Testis (tissue), 3 donors: ENCODE results near the gene CPT2. TPM values are rescaled to one million over a fixed set of nuclear protein-coding genes. Genes with fewer than 3 reads are reported as not detected.

ENCODE experiments used
- DNase-seq: peaks from one replicate; pipeline ENCODE4 v3.0.0-alpha.2; 2019
- H3K27ac ChIP-seq, 2 donors: fragments of 200-600 bp; sonication (generic); one replicate each; pipeline ENCODE4 v1.5.1; 2019
- H3K27me3 ChIP-seq: fragments of 200-600 bp; sonication (generic); one replicate; pipeline ENCODE4 v1.5.1; 2019
- H3K36me3 ChIP-seq: fragments of 200-600 bp; sonication (generic); one replicate; pipeline ENCODE4 v1.5.1; 2017; ENCODE audit warnings: low read depth; ENCODE audit errors: missing control alignments
- H3K4me1 ChIP-seq: fragments of 200-600 bp; sonication (generic); one replicate; pipeline ENCODE4 v1.5.1; 2019
- H3K4me3 ChIP-seq, 2 donors: fragments of 200-600 bp; sonication (generic); one replicate each; pipeline ENCODE4 v1.5.1; 2017 to 2019
- H3K9me3 ChIP-seq: fragments of 200-600 bp; sonication (generic); one replicate; pipeline ENCODE4 v1.5.1; 2017
- POLR2A ChIP-seq: fragments of 450-650 bp; IDR thresholded peaks from one replicate; pipeline ENCODE4 v1.6.1; 2017; ENCODE audit warnings: antibody characterized with exemption, mild to moderate bottlenecking, moderate library complexity
- WGBS, 2 donors: methylation state at CpG; one replicate each; pipeline ENCODE4 v1.1.5; 2018; 5-methylcytosine and 5-hydroxymethylcytosine counted together
- intact Hi-C: fragments of 100-400 bp; cut with DNase I; formaldehyde crosslinking; loops from one replicate; pipeline ENCODE4 v1.15.1; 2023; ENCODE audit warnings: low total_unique reads
- polyA plus RNA-seq: library from polyadenylated mRNA; stranded (reverse); fragments of 350-450 nt; fragmentation: Illumina TruSeq; extraction: RNeasy Lipid Tissue Mini Kit (QIAGEN cat#74804); gene quantifications from one replicate; pipeline ENCODE4 v1.2.3, GENCODE V29; 2014; ENCODE audit warnings: low read depth, low replicate concordance; ENCODE audit not compliant: insufficient read depth
- total RNA-seq, 2 donors: library from RNA; depleted of rRNA; stranded (reverse); fragments of >200 nt; gene quantifications; one replicate each; pipeline ENCODE4 v1.2.3, GENCODE V29; 2016
- TF ChIP-seq, protein P1 (sequence below), 3 experiments: fragments of 450-650 bp in 2 of 3; fragments of 200-600 bp in 1 of 3; sonication (generic) in 1 of 3; IDR thresholded peaks; one replicate each; pipeline ENCODE4 v1.5.1; 2016 to 2019; ENCODE audit warnings: antibody characterized with exemption in 3 of 3, mild to moderate bottlenecking in 2 of 3, moderate library complexity in 1 of 3

CPT2 gene
- total and polyA plus RNA-seq, 3 donors from 2014 or later, result 36.9 to 61.7 (median 44.4) TPM

DNA sequence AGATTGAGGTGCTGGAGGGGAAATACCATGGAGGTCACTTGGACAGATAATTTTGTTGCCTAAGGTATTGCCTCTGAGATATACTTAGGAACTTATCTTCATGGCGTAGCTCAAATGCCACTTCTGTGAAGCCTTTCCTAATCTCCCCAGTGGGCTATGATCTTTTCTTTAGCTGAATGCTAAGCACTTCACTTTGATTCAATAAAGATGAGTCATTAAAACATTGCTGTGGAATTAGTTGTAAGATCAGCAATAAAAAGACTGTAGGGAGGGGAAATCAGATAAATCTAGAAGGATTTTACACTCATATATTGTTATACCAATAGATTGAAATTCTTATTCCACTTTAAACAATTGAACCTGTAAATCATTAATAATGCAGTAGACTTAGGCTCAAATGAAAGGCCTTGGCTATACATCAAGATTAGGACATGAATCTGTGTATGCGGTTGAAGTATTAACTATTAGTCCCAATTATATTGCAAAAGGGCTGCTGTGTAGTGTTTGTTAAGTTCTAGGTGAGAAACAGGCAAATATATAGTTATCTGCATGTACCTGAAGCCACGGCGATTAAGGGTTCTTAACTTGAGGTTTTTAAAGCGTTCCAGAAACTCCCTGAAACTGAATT is 60.9 kb downstream of the CPT2 start:
- Histone ChIP-seq H3K4me1 (peaks cover 9% of the 10 kb centered on the region), H3K4me3 (no peak overlapping the region), H3K27me3 (no peaks in the 10 kb centered on the region), H3K27ac (no peak overlapping the region), H3K9me3 (no peaks in the 10 kb centered on the region), H3K36me3 (no peaks in the 10 kb centered on the region)
- DNase-seq, result no peak
- WGBS, 2 donors, result 88 to 92% methylated on average over 5 of the region's 5 CpGs
- no peak for TF ChIP-seq POLR2A
- TF ChIP-seq, protein P1, sequence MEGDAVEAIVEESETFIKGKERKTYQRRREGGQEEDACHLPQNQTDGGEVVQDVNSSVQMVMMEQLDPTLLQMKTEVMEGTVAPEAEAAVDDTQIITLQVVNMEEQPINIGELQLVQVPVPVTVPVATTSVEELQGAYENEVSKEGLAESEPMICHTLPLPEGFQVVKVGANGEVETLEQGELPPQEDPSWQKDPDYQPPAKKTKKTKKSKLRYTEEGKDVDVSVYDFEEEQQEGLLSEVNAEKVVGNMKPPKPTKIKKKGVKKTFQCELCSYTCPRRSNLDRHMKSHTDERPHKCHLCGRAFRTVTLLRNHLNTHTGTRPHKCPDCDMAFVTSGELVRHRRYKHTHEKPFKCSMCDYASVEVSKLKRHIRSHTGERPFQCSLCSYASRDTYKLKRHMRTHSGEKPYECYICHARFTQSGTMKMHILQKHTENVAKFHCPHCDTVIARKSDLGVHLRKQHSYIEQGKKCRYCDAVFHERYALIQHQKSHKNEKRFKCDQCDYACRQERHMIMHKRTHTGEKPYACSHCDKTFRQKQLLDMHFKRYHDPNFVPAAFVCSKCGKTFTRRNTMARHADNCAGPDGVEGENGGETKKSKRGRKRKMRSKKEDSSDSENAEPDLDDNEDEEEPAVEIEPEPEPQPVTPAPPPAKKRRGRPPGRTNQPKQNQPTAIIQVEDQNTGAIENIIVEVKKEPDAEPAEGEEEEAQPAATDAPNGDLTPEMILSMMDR (IDR thresholded peaks at IDR 0.05), result no peak
- intact Hi-C loops, result no loop called here

GRCh38 chr1:53258216-53258615 is 61.6 kb downstream of the CPT2 start:
- Histone ChIP-seq H3K27ac (no peak overlapping the region), H3K27me3 (no peaks in the 10 kb centered on the region), H3K4me3 (no peak overlapping the region), H3K9me3 (no peaks in the 10 kb centered on the region), H3K4me1 (peaks cover 9% of the 10 kb centered on the region), H3K36me3 (no peaks in the 10 kb centered on the region)
- no peak for TF ChIP-seq POLR2A
- TF ChIP-seq, protein P1 (IDR thresholded peaks at IDR 0.05), result no peak
- intact Hi-C loops, result no loop called here
- no peak for DNase-seq
- 69 to 79% methylated on average over 1 of the region's 1 CpG for WGBS, 2 donors

- Histone ChIP-seq H3K36me3 (no peaks in the 10 kb centered on the region), H3K9me3 (no peaks in the 10 kb centered on the region), H3K4me1 (peaks cover under 1% of the 10 kb centered on the region), H3K4me3 (no peak overlapping the region), H3K27me3 (no peaks in the 10 kb centered on the region), H3K27ac (no peak overlapping the region)
- intact Hi-C loops, result no loop called here
- WGBS, 2 donors, result 89 to 97% methylated on average over 2 of the region's 2 CpGs
- no peak for DNase-seq
- TF ChIP-seq, protein P1 (IDR thresholded peaks at IDR 0.05), result no peak
- TF ChIP-seq POLR2A, result no peak
These were observed 63.3 kb downstream of the CPT2 start for GRCh38 chr1:53259932-53260331.

DNA sequence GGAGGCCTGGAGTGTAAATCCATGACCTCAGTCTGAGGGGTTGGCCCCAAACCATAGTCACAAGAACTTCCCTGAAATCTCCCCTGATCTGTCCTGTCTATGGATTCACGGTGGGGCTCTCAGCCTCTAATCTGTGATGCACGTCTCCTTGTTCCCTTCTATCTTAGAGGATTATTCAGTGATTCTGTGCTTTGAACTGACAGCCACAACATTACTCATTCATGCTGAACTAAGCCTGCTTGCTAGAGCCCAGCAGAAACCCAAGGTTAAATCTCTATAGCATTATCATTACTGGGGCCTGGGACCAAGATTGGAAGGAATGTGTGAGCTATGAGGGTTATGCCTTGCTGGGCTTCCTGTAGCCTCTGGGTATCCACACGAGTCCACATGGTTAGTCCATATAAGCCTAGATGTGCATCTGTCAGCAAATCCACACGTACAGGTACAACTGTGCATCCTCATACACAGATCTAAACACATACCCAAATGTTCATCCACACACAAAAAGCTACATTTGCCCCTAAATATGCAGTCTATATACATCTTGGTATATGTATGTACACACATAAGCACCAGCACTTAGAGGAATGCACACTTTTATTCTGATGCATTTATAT is 64.1 kb downstream of the CPT2 start:
- DNase-seq, result no peak
- no peaks in the 10 kb centered on the region for H3K9me3 ChIP-seq
- no peak overlapping the region for H3K27ac ChIP-seq
- H3K4me1 ChIP-seq, result no peaks in the 10 kb centered on the region
- H3K27me3 ChIP-seq, result no peaks in the 10 kb centered on the region
- H3K4me3 ChIP-seq, result no peak overlapping the region
- intact Hi-C loops, result no loop called here
- TF ChIP-seq, protein P1 (IDR thresholded peaks at IDR 0.05), result no peak
- no peak for TF ChIP-seq POLR2A
- H3K36me3 ChIP-seq, result no peaks in the 10 kb centered on the region
- WGBS, 2 donors, result 84 to 88% methylated on average over 4 of the region's 4 CpGs

DNA sequence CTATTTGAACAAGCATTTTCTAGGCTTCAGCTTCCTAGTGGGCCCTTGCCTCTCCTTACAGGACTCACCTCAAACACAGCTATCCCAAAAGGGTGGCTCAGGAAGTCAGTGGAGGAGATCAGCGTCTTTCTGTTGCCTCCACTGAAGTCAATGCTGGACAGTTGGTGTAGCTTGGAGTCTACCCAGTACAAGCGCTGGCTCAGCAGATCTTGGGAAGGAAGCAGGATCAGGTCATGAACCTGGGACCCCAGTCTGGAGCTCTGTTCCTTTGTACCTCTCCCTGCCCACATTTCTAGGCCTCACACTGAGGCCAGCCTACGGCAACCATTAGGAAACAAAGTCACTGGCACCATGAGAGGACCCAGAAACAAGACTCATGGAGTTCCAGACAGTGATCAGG is 65.4 kb downstream of the CPT2 start:
- TF ChIP-seq, protein P1 (IDR thresholded peaks at IDR 0.05), result no peak
- TF ChIP-seq POLR2A, result no peak
- WGBS, 2 donors, result 85 to 94% methylated on average over 3 of the region's 3 CpGs
- no peak overlapping the region for H3K27ac ChIP-seq
- no peak overlapping the region for H3K4me3 ChIP-seq
- no peaks in the 10 kb centered on the region for H3K9me3 ChIP-seq
- intact Hi-C loops, result no loop called here
- H3K36me3 ChIP-seq, result no peaks in the 10 kb centered on the region
- DNase-seq, result no peak
- no peaks in the 10 kb centered on the region for H3K27me3 ChIP-seq
- H3K4me1 ChIP-seq, result no peaks in the 10 kb centered on the region
